ENCODE results near the gene ACAT2.
"Not testable (repeated sequence)": the region's sequence is repeated elsewhere in the genome, so short reads cannot be mapped to it uniquely, and the experiment has no call there.

The ACAT2 gene

DNA sequence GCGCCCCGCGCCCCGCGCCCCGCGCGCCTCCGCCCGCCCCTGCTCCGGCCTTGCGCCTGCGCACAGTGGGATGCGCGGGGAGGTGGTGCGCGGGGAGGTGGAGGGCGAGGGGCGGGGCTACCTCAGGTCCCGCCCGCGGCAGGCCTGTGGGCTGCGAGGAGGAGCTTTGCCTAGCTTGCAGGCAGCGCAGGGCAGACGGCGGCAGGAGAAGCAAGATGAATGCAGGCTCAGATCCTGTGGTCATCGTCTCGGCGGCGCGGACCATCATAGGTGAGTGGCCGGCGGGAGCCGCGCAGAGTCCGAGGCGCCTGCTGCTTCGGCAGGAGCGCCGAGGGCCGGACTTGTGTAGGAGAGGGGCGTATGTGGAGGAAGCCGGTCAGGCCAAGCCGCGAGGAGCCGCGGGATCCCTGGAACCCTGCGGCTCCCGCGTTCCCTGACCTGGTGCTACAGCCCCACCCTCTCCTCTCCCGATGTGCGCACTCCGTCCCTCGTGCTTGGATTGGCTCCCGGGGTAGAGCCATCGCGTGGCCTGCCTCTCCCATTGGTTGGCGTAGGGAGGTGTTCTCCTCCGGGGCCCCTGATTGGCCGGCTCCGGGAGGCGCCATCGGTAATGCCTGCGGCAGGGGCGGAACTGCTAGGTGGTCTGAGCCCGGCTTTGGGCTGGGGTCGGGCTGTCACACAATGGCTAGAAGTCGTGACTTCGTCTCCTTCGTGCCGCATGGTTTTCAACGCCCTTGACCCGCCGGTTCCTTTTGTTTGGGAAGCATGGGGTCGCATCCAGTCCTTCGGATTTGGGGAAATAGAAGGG lies at the start of gene ACAT2:
Gene ACAT2, plus strand, starts transcription at position 173 of the 808 bp plus-strand sequence. Its CDS starts 43 bp downstream, at position 216.
- peak; percentile 95 for DNase-seq

DNA sequence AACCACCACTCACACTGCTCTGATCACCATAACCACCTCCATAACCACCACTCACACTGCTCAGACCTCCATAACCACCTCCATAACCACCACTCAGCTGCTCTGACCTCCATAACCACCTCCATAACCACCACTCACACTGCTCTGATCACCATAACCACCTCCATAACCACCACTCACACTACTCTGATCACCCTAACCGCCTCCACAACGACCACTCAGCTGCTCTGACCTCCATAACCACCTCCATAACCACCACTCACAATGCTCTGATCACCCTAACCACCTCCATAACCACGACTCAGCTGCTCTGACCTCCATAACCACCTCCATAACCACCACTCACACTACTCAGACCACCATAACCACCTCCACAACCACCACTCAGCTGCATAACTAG lies 49.5 kb upstream of the ACAT2 start:
- not testable (repeated sequence) for DNase-seq

DNA sequence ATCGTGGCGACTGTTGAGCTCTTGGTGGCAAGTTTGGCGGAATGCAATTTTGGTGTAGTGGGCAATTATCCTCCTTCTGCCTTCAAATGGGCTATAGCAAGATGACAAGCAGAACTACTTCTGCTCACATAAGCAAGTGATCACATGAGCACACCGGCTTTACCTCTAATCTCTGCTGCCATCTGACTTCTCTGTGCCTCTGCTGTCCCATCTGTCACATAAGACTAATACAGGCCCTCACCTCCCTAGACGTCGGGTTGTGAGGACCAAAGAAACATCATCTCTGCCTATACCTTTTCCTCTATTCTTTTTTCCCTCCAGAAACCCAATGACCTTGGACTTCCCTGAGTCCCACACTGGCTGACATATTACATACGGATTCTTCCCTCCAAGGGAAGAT lies 47.9 kb upstream of the ACAT2 start:
- no peak for DNase-seq

DNA sequence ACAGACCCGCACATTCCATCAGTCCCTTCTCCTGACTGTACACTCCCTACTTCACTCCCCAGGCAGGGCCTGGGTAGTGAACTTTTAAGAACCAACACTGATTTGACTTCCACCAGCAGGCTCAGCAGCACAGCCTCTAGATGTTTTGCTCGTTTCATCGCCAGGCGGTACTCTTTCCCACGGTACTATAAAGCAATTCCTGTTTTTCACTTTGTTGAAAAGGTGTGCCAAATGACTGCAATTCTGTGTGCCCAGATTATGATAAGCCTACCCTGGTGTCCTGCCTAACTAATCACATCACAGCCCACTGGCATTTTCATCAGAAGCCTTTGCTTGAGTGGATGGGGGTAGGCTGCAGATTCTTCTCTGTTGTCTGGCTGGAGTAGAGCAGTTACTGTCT lies 47.4 kb upstream of the ACAT2 start:
- no peak for DNase-seq

DNA sequence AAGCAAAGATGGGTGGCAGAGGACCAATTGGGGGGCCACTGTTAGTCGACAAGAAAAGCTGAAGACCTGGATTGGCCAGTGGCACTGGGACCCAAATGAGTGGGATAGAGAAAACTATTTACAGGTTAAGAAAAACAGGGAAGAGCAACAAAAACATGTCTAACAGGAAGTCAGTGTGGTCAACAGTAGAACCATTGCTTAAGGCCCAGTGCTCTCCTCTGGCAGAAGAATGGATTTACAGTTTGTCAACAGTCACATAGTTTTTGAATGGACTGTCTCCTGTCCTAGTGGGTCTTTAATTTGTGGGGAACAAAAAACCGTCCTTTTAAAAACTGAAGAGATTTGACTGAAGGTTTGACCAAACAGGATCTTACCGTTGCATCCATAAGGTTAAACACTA lies 46.7 kb upstream of the ACAT2 start:
- DNase-seq: no peak

DNA sequence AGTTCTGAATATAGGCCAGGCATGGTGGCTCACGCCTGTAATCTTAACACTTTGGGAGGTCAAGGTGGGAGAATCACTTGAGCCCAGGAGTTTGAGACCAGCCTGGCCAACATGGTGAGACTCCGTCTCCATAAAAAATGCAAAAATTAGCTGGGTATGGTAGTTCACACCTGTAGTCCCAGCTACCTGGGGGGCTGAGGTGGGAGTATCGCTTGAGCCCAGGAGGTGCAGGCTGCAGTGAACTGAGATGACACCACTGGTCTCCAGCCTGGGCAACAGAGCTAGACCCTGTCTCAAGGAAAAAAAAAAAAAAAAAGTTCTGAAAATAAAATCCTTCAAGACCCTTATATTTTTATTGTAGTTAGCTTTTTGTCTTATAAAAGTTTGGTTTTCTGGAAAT lies 46.2 kb upstream of the ACAT2 start:
- DNase-seq: no peak

DNA sequence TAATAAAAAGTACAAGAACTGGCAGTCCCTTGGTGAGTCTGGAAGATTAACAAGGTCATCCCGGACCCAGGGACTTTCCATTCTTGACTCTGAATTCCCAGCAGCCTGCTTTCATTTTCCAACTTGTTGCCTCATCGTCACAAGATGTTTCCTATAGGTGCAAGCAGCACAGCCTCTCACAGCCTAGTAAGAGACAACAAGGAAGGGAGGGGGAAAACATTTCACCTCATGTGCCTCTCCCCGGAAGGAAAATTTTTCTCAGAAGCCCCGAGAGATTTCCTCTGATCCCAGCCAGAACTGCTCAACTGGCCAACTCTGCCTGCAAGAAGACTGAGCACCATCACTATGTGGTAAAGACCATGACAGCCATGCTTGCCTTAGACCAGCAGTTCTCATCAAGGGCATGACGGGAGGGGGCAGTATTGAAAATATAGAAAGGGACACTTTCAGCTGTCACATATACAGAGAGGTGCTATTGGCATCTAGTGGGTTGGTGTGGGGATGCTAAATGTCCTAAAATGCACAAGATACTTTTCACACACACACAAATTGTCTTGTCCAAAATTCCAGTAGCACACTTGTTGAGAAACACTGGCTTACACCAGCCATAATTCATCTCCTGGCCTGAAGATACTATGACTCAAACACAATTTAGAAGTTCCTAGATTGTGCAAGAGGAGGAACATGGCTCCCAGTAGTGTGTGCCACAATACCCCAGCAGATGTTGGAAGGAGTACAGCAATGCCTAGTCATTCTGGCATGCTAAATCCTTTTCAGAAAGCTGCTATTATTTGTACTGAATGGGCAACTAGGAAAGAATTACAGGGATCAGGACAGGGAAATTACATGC lies 45.4 kb upstream of the ACAT2 start:
- DNase-seq: no peak

DNA sequence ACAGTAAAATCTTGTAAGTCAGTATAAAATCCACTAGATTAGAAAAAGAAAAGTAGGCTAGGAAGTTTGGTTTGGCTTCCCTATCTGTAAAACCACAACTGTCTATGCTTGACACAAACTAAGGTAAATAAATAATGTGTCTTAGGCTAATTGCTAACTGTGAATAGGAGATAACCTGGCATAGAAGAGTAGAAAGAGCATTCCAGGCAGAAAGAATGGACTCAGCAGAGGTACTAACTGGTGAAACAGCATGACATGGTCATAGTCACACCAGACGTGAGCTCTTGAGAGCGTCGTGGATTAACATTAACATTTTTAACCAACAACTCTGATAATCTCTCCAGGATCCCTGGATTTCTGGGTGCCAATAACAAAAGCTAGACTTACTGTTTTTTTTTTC lies 43.2 kb upstream of the ACAT2 start:
- no peak for DNase-seq

DNA sequence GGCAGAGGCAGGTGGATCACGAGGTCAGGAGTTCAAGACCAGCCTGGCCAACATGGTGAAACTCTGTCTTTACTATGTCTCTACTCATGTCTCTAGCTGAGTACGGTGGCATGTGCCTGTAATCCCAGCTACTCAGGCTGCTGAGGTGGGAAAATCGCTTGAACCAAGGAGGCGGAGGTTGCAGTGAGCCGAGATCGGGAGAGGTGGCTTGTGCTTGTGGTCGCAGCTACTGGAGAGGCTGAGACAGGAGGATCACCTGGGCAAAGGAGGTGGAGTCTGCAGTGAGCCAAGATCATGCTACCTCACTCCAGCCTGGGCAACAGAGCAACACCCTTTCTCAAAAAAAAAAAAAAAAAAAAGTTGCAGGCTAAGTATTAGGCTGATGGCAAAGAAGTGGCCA lies 42.6 kb upstream of the ACAT2 start:
- no peak for DNase-seq

DNA sequence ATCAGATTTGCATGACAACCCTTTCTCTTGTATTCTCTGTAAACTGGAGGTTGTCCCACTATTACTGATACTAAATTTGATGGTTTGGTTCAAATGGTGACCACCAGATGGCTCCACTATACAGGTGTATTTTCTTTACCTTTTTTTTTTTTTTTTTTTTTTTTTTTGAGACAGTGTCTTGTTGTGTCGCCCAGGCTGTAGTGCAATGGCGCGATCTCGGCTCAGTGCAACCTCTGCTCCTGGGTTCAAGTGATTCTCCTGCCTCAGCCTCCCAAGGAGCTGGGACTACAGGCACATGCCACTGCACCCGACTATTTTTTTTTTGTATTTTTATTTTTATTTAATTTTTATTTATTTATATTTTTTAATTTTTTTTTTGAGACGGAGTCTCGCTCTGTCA lies 41.1 kb upstream of the ACAT2 start:
- DNase-seq: peak; percentile 52

DNA sequence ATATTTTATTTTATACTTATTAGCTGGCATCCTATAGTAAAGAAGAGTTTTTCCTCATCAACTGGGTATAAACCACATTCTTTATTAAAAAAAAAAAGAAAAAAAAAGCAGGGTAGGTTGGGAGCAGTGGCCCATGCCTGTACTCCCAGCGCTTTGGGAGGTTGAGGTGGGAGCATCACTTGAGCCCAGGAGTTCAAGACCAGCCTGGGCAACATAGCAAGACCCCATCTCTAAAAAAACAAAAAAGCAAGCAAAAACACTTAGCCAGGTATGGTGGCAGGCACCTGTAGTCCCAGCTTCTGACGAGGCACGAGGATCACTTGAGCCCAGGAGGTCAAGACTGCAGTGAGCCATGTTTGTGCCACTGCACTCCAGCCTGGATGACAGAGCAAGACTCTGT lies 39.9 kb upstream of the ACAT2 start:
- not testable (repeated sequence) for DNase-seq

DNA sequence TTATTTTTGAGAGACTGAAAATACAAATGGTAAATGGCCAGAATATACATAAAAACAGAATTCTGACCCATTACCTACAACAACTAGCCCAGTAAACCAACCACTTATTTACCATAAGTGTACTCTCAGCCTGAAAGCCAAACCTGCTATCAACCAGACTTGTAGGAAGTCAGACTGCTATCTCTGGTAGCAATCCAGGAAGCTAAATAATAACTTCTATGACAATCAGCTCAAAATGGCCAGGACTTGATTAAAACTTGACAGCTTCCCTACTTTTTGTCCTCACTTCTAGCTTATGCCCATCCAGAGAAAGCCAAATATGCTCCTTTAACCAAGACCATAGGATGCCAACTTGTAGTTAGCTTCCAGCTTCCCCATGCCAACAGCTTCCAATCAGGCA lies 39.2 kb upstream of the ACAT2 start:
- no peak for DNase-seq

DNA sequence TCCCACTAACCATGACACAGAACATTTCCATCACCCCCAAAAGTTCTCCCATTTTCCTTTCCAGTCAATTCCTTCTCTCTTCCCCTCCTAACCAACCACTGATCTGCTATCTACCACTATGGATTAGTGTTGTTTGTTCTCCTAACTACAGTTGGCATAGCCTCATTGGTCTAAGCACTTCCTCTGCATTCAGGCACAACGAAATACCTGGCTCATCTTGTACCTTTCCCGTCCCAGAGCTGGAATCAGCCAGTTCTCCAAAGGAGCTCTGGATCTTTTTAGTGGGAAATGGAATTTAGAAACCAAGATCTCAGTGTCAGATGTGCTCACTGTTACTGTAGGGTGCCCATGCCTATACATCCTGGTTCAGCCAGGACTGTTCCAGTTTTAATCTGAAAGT lies 38.6 kb upstream of the ACAT2 start:
- no peak for DNase-seq

DNA sequence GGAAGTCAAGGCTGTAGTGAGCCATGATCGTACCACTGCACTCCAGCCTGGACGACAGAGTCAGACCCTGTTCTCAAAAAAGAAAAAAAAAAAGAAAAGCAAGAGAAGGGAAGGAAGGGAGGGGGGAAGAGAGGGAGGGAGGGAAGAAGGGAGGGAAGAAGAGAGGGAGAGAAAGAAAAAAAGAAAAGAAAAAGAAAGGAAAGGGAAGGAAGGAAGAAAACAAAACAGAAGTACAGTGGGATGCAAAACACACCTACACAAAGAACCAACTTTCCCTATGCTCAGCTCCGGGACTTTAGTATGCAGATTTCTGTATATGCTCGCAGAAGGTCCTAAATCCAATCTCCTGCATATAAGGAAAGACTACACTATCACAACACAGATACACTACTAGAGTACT lies 37.1 kb upstream of the ACAT2 start:
- DNase-seq: no peak

DNA sequence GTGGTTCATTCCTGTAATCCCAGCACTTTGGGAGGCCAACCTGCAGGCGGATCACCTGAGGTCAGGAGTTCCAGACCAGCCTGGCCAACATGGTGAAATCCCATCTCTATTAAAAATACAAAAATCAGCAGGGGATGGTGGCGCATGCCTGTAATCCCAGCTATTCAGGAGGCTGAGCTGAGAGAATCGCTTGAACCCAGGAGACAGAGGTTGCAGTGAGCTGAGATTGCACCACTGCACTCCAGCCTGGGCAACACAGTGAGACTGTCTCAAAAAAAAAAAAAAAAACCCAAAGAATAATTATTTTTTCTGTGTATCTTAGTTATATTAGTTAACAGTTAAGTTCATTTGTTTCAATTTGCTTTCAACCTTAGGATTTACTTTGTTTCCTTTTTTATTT lies 36.6 kb upstream of the ACAT2 start:
- not testable (repeated sequence) for DNase-seq

DNA sequence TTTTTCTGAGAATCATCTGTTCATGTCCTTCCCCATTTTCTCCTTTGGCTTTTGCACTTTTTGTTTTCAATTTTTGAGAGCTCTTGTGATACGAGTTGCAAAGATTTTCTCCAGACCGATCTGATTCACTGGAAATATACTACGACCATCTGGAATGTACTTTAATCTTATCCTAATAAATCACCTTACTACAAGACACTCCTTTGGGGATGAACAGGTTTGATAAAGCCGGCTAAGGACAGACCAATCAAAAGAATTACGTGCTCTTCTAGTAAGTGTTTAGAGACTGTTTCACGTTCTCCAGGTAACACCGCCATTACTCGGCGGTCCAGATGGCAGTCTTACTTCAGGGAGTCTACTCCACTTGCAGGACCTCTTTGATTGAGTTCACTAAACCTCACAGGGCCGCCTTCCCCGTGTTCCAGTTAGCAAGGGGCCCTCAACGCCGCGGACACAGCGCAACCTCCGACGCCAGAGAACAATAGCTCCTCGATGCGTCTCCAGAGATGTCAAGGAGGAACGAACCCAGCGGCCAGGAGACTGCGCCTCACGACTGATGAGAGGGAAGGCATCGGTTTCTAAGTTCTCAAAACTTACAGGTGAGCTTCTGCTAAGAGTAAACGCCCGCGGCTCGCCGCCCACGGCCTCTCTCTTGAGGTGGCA lies 35.5 kb upstream of the ACAT2 start:
- no peak for DNase-seq

DNA sequence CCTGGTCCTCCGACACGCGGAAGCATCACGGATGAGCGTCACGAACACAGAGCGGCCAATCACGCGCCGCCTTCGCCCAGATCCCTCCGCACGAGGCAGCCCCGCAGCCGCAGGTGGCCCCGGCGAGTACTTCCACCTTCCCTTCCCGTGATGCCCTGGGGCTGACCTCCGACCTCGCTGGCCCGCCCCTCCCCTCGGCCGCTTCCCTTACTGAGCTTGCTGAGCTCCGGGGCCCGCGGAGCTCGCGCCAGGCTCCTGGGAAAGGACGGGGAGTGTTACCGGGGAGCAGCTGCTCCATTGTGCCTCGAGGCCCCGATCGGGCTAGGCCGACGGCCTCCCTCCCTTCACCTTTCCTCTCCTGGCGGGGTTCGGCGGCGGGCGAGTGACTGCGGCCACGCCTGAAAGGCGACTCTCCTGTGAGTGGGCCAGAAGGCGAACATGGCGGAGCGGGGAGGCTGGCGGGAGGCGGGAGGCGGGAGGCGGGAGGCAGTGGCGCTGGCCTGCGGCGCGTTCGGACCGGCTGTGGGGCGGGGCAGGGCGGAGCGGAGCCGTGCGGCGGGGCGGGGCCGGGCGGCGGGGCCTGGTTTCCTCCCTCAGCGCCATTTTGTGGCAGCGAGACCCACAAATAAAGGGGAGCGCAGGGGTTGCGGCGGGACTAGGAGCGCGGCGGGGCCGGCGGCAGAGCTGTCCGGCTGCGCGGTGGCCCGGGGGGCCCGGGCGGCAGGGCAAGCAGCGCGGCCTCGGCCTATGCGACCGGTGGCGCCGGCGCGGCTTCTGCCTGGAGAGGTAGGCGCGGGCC lies 34.7 kb upstream of the ACAT2 start, which contains the start of gene WTAP:
Gene WTAP, plus strand, starts transcription at position 589 of the 799 bp plus-strand sequence. CDS start 8,760 bp downstream, outside the sequence.
- DNase-seq: peak; percentile 98

DNA sequence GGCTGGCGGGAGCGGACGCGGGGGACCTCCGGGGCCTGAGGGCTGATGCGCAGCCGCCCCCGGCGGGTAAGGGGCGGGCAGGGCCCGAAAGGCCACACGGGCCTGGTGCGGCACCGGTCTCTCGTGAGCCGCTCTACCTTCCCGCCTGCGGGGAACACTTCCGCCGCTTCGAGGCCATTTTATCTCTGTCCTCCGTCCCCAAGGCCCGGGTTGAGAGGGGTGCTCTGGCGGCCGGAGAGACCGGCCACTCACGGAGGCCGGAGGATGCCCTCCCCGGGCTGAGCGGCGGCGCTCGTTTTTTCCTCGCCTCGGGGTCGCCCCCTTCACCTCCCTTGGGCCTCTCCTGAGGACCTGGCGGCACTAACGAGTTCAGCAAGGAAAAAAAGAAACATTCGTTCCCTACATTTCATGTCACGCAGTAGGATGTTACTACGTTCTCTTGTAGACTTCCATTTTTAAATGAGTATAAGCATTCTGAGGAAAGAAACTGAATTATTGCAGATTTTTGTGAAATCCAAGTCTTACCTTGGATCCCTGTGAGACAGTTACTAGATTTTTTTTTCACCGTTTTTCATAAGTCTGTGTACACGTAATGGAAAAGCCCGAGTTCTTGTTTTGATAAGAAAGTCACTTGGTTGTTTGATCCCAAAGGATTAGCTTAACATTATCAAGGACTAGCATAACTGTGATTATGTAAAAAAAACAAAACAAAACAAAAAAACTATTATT lies 34.0 kb upstream of the ACAT2 start:
- no peak for DNase-seq

DNA sequence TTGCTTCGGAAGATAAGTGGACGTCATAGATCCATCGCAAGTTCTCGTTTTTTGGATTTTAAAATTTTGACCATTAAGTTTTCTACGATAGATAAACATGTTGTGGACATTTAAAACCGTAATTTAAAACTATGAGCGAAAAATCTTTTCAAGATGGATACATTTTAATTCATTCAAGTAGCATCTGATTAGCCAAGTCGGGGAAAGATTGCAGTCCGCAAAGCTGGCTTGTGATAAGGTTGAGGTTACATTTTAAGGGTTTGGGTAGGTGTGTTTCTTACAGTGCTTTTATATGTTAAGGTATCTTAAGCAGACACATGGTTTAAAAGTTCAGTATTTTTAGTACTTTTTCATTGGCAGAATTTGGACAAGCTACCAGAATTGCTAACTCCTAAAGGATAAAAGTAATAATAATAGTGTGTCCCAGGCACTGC lies 33.3 kb upstream of the ACAT2 start:
- no peak for DNase-seq

DNA sequence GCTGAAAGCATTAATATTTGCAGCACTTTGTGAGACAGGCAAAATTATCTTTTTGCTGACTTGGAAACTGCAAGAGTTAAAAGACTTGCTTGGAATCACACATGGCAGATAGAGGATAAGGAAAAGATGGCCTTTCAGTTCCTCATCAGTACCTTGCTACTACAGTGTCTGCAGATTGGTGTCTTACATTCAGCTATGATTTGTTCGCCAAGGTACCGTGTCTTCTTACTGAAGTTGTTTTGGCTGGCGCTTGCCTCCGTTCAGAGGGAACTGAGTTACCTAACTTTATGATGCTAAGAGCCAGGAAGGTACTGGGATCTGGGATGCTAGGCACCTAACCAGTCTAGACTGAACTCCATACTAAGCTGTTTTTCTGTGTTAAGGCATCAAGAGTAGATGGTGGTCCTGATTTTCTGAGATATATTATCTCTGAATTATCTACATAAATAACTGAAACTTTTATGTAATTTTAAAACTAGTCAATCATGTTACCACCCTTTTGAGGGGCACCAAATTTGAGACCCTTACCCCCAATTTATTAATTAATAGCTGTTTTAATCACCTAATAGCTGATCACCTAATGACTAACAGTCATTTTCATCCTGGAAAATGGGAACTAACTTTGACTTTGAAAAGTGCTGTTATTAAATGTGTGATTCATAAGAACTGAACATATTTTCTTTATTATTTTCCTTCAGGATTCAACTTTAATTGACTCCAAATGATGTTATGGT lies 32.1 kb upstream of the ACAT2 start:
- no peak for DNase-seq

DNA sequence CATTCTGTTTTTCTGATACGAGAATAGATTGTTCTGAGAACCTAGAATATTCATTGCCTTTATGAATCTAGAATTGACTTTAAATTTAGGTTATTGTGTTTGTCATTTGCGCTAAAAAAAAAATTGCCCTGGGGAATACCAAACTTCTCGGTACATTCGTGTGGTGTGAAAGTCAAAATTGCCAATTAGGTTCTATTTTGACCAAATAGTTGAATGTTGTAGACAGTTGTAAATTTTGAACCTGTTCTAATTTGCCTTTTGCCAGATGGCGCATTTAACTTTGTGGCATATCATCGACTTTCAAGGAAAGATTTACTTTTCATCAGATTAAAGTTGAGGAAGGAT lies 31.5 kb upstream of the ACAT2 start:
- no peak for DNase-seq
